DMS53 treated with DMSO at 0.1 percent for 48 hours (cell line): ENCODE results near the gene TPPP2.

Experiments
- DNase-seq: peaks from one replicate; lab custom pipeline; 2025; ENCODE audit not compliant: unreplicated experiment; lab: John Stamatoyannopoulos, UW

Gene TPPP2

GRCh38 chr14:21016413-21017190, 13.4 kb upstream of the TPPP2 start:
- no peak for DNase-seq

- DNase-seq: no peak
Observed at GRCh38 chr14:21017528-21018245, 12.3 kb upstream of the TPPP2 start.

GRCh38 chr14:21018286-21018685, 11.7 kb upstream of the TPPP2 start:
- no peak for DNase-seq

- no peak for DNase-seq
Observed at GRCh38 chr14:21018781-21019180, 11.2 kb upstream of the TPPP2 start.

- DNase-seq: no peak
Observed at GRCh38 chr14:21019366-21019765, 10.7 kb upstream of the TPPP2 start.

- DNase-seq: no peak
Observed at GRCh38 chr14:21020977-21021545, 9.0 kb upstream of the TPPP2 start.

GRCh38 chr14:21022686-21023085, 7.3 kb upstream of the TPPP2 start:
- no peak for DNase-seq

GRCh38 chr14:21023174-21023573, 6.8 kb upstream of the TPPP2 start:
- DNase-seq: no peak

- DNase-seq: no peak
Observed at GRCh38 chr14:21023817-21024584, 6.0 kb upstream of the TPPP2 start.

- peak; percentile 10 for DNase-seq
Observed at GRCh38 chr14:21024585-21025370, 5.2 kb upstream of the TPPP2 start, which contains the start of gene NDRG2. NDRG2 (minus strand) TSS chr14:21025061; CDS start chr14:21023315, 1,746 bp downstream.

- DNase-seq: no peak
Observed at GRCh38 chr14:21025371-21026273, 4.4 kb upstream of the TPPP2 start.

GRCh38 chr14:21026274-21026987, 3.6 kb upstream of the TPPP2 start:
- DNase-seq: no peak

GRCh38 chr14:21026988-21027315, 3.1 kb upstream of the TPPP2 start:
- no peak for DNase-seq

- DNase-seq: no peak
Observed at GRCh38 chr14:21030531-21030930, 514 bp downstream of the TPPP2 start.

- DNase-seq: no peak
Observed at GRCh38 chr14:21032326-21033132, 2.5 kb downstream of the TPPP2 start.

- DNase-seq: no peak
Observed at GRCh38 chr14:21033133-21033698, 3.2 kb downstream of the TPPP2 start.

GRCh38 chr14:21034707-21035106, 4.7 kb downstream of the TPPP2 start, which contains the start of gene RNASE13:
RNASE13 (minus strand) TSS chr14:21034807; CDS start chr14:21034288, 519 bp downstream.
- no peak for DNase-seq

- no peak for DNase-seq
Observed at GRCh38 chr14:21036751-21037150, 6.7 kb downstream of the TPPP2 start.
